ENCODE measurements around the gene PPT2.
A peak's percentile ranks its signal among the peaks of the same experiment; 100 is the strongest.

GRCh38 chr6:32116674-32117073 lies 37.3 kb upstream of the PPT2 start:
- TF ChIP-seq CTCF (IDR thresholded peaks at IDR 0.05), result peak in 2 of 4 experiments; percentile 9 to 32
- no peak for TF ChIP-seq POLR2AphosphoS5 (IDR thresholded peaks at IDR 0.05)

Data from prostate gland (tissue), 2 donors.